Activated gamma-delta T cell treated with Interleukin-2 at 50 U/mL for 16 hours (primary cell): ENCODE results near the gene NPM1.
"Not testable (repeated sequence)": the region's sequence is repeated elsewhere in the genome, so short reads cannot be mapped to it uniquely, and the experiment has no call there.

ENCODE experiments used
- DNase-seq: peaks from one replicate; pipeline ENCODE4 v3.0.0-alpha.2; 2020

Gene NPM1, protein sequence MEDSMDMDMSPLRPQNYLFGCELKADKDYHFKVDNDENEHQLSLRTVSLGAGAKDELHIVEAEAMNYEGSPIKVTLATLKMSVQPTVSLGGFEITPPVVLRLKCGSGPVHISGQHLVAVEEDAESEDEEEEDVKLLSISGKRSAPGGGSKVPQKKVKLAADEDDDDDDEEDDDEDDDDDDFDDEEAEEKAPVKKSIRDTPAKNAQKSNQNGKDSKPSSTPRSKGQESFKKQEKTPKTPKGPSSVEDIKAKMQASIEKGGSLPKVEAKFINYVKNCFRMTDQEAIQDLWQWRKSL

DNA sequence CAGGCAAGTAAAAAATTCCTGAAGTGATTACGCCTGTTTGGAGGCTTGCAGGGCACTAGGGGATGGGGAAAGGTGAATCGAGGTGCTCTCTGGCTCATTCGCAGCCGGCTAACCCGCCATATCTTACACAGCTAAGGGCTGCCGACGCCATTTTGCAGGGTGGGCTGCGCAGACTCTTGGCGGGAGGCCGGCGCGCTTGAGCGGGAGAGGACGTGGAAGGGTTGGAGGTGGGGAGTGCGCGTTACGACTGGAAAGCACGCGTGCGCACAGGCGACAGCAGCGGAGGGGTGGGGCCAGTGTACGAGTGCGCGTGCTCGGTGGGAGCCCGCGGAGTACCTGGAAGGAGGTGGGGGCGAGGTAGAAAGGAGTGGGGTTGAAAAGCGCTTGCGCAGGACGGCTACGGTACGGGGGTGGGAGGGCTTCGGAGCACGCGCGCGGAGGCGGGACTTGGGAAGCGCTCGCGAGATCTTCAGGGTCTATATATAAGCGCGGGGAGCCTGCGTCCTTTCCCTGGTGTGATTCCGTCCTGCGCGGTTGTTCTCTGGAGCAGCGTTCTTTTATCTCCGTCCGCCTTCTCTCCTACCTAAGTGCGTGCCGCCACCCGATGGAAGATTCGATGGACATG lies at the start of gene NPM1:
Gene NPM1, plus strand, starts transcription at position 505 of the 625 bp plus-strand sequence. Its CDS starts 100 bp downstream, at position 605.
- DNase-seq = peak; percentile 97

DNA sequence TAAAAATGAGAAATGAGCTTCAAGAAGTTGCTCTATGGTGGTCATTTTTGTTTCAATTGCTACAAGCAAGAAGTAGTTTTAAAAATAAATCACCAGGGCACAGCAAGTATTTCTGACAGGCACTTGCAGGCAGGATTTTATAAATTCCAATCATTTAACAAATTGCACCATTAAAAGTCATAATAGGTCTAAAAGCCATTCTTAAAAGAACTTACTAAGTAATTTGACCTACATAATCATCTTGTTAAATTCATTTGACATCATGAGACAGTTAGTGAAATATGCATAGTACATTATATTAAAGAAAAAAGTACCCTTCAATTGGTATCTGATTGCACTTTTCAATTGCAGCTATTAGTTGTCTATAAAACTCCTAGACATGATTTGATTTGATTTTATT lies 47.6 kb upstream of the NPM1 start:
- no peak for DNase-seq

DNA sequence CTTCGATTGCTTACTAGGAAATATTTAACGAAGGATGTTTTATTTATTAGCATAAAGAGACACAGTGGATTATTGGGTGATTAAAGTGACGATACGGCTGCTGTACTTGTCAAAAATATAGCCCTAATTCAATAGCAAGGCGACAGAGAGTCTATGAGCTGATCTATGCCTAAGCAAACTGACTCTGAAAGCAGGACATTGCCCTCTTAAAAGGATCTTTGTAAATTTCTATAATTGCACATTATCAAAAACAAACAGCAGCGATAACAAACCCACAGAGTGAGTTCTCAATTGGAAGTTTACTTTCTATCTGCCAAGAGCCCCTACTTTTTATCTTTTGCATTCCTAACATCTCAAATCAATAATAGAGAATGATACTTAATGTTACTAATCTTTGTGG lies 47.2 kb upstream of the NPM1 start:
- no peak for DNase-seq

DNA sequence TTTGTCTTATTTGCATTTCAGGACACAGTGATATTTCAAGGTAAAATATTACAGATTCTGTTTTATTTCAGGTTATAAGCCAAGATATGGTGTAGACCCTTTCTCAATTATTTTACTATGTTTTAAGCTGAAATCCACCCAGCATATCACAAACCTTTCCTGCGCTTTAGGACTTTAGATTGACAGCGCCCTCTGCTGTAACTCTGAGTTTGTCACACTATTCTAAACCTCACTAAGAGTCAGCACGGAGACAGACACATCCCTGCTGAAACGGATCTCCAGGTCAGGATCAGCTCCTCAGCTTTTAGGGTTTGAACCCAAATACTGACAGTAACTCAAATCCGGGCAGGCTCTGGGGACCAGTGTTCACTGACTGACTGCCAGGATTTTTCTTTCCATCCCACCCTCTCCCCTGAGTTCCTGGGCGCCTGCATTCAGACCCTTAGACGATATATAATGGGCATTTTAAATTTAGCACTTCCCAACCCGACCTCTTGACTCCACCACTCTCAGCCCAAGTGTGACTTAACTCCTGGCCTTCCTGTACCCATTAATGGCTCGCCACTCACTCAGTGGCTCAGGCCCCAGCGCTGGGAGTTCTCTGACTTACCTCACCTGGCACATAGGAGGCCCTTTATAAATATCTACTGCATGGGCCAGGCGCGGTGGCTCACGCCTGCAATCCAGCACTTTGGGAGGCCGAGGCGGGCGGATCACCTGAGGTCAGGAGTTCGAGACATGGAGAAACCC lies 45.1 kb upstream of the NPM1 start:
- DNase-seq = no peak

DNA sequence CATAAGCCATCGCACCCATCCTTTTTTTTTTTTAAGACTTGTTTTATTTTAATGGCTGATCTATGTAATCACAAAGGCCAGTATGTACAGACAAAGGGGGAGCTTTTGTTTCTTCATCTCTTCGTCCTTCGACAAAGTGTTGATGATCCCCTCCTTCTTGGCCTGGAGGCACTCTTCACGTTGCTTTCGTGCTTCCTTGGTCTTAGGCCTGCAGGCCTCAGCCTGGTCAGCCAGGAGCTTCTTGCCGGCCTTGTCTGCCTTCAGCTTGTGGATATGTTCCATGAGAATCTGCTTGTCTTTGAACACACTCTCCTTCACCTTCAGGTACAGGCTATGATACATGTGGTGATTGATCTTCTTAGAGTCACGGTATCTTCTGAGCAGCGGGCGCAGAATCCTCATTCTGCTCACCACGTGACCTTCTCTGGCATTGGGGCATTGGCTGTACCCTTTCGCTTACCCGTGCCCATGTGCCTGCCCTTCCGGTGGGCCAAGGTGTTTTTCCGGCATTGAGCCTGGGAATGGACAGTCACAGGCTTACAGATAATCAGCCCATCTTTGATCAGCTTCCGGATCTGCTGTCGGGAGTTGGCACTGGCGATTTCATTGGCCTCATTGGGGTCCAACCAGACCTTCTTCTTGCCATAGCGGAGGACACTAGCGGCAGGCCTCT lies 42.6 kb upstream of the NPM1 start:
- no peak for DNase-seq

DNA sequence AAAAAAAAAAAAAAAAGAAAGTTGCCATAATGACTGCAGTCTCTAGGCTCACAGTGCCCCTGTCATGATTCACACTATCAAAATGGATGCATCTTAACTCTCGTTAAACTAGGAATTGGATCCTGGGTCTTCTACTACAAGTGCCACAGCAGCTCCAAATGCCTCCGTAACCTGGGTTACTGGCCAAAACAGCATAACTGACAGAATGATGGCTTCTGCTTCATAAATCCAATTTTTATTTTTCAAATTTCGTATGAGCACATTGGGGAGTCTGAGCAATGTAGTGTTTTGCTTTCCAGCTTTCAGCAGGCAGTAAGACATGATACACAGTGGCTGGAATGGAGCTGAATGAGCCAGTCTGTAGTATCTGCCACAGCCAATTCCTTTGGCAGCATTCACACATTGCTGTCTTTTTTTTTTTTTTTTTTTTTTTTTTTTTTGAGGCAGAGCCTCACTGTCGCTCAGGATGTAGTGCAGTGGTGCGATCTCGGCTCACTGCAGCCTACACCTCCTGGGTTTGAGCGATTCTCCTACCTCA lies 36.0 kb upstream of the NPM1 start:
- no peak for DNase-seq

DNA sequence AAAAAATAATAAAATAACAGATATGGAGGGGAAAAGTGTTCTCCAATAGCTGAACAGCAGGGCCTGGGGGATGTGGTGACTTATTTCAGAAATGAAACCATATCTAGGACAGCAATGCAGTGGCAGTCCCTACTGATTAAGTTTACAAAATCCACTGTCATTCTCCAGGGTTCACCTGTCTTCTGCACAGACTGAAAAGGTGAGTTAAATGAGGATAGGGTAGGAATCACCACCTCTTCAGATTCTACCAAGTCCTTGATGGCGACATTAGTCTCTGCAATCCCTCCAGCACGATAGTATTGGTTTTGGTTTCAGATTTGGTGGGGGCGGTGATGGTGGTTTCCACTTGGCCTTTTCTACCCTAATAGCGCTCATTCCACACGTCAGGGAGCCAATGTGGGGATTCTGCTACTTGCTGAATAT lies 32.3 kb upstream of the NPM1 start:
- DNase-seq = no peak

DNA sequence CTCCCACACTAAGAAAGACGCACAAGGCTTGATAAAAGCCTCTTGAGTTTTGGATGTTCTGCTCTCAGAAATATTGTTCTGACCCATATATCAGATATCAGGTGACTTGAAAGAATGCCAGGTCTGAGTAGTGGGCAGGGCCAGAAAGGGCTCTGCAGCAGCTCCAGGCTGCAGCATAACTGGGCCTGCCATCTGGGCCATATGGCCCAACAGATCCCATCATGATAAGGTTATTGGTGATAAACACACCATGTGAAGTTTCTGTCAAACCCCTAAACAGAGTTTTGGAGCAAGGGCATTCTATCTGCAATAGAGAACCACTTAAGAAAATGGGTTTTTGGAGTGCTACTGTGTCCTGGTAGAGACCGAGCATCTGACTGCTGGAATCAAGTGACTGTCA lies 29.8 kb upstream of the NPM1 start:
- DNase-seq = no peak

DNA sequence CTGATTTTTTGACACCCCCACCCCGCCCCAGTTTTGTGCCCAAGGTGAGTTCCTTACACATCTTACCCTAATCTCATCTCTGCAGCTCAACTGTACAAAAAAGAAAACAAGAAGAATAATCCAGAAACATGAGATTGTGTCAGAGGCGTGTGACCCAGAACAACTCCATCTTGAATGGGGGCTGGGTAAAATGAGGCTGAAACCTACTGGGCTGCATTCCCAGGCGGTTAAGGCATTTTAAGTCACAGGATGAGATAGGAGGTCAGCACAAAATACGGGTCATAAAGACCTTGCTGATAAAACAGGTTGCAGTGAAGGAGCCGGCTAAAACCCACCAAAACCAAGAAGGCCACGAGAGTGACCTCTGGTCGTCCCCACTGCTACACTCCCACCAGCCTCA lies 26.5 kb upstream of the NPM1 start:
- not testable (repeated sequence) for DNase-seq

DNA sequence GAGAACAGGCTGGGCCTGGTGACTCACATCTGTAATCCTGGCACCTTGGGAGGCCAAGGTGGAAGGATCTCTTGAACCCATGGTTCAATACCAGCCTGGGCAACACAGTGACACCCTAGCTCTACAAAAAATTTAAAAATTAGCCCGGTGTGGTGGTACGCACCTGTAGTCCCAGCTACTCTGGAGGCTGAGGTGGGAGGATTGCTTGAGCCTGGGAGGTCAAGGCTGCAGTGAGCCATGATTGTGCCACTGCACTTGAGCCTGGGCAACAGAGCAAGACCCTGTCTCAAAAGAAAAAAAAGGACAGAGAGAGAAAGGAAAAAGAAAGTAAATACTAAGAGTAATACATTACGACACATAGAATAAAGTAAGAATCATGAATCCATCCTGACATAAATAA lies 24.4 kb upstream of the NPM1 start:
- not testable (repeated sequence) for DNase-seq

DNA sequence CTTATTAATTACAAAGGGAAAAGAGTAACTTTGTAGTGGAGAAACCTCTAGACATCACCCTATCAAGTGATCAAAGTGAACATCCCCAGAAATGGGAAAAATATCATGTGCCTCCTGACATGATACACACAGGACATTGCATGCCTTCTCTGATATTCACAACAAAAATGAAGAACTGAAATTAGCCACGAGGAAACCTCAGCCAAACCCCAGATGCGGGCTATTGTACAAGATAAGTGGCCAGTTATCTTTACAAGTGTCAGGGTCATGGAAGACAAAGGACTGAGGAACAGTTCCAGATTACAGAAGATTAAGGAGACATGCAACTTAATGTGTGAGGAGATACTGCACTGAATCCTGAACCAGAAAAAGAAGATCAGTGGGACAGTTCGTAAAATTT lies 23.8 kb upstream of the NPM1 start:
- no peak for DNase-seq

DNA sequence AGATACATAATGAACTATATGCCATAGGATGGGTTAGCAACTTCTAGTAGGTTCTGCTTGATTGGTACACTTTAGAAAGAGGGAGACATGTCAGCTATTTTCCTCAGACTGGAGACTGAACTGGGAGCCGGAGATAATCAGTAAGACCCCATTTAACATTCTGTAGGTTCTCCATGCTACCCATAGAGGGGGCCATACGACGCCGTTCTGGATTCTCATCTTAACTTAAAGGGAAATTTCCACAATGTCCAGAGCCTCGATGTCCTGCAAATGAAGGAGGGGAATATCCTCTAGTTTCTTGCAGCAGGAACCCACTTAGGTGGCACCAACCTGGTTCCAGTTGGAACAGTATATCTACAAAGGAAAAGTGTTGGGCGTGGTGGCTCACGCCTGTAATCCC lies 22.3 kb upstream of the NPM1 start:
- no peak for DNase-seq

DNA sequence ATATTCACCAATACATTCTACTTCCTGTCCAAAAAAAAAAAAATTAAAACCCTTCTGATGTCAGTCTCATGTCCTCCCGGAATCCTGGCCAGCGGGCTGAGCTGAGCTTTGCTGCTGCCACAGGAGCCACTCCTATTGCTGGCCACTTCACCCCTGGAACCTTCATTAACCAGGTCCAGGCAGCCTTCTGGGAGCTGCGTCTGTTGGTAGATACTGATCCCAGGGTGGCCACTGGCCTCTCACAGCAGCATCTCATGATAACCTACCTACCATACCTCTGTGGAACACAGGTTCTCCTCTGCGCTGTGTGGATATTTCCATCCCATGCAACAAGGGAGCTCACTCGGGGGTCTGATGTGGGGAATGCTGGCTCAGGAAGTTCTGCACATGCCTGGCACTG lies 21.0 kb upstream of the NPM1 start:
- no peak for DNase-seq

DNA sequence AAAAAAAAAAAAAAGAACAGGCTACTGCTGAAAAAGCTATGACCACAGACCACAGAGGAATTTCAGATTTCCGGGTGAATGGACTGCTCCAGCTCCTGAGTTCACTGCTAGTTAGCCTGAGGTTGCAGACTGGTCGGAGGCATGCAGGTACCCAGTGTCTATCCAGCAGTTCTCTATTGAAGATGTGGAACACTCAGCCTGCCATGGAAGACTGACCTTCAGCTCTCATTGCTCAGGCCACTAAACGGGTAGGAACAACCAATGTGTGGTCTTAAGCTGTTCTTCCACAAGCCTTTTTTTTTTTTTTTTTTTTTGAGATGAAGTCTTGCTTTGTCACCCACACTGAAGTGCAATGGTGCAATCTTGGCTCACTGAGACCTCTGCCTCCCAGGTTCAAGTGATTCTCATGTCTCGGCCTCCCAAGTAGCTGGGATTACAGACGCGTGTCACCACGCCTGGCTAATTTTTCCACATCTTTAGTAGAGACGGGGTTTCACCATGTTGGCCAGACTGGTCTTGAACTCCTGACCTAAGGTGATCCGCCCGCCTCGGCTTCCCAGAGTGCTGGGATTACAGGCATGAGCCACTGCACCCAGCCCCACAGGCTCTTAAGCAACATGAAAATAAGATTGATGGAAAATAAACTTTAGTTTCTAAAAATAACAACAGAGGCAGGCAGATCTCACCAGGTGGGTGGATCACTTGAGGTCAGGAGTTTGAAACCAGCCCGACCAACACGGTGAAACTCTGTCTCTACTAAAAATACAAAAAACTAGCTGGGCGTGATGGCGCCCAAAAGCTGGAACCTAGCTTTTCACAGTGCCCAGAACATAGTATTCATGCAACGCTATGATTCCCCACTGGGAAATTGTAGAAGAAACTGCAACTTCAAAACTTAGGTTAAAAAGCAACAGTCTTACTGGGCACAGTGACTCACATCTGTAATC lies 20.0 kb upstream of the NPM1 start:
- DNase-seq = no peak

DNA sequence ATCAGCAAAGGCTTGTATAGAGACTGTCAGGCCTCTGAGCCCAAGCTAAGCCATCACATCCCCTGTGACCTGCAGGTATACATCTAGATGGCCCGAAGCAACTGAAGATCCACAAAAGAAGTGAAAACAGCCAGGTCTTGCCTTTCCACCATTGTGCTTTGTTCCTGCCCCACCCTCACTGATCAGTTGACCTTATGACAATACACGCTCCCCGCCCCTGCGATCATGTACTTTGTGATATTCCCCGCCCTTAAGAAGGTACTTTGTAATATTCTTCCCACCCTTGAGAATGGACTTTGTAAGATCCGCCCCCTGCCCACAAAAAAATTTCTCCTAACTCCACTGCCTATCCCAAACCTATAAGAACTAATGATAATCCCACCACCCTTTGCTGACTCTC lies 18.6 kb upstream of the NPM1 start:
- no peak for DNase-seq

DNA sequence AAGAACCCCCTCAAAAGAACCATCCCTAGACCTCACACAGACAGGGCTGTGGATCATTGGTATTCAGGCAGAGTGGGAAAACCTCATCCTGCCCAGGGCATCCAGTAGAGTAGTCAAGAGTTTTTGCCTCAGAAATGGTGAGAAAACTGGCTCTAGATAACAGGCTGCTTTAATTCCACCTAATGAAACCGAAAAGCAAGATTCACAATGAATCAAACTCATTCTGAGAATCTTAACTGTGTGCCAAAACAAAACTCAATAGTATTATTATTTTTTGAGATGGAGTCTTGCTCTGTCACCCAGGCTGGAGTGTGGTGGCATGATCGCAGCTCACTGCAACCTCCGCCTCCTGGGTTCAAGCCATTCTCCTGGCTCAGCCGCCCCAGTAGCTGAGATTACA lies 17.8 kb upstream of the NPM1 start:
- DNase-seq = no peak

DNA sequence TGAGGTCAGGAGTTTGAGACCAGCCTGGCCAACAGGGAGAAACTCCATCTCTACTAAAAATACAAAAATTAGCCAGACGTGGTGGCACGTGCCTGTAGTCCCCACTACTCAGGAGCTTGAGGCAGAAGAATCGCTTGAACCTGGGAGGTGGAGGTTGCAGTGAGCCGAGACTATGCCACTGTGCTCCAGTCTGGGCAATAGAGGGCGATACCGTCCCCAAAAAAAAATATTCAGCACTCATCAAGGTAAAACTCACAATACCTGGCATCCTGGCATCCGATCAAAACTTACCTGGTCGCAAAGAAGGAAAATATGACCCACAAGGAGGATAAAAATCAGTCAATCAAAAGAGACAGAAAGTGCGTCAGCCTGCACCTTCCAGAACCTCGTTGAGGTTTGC lies 16.8 kb upstream of the NPM1 start:
- not testable (repeated sequence) for DNase-seq

DNA sequence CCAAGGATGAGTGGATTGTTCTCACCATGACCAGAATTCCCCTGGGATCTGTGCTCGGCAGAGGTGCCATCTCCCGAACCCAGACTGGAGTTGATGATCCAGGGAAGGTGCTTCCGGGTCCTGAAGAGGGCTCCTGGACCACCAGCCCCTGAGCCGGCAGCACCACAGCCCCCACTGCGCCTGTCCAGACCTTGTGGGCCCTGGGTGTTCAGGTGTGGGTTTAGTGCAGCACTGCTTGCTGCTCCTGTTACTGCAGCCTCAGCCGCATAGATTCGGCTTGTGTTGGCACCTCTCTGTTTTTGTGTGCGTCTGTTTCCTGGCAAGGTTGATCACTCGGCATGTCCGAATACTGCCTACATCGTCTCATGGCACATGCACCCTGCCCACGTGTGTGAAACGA lies 16.3 kb upstream of the NPM1 start:
- no peak for DNase-seq

DNA sequence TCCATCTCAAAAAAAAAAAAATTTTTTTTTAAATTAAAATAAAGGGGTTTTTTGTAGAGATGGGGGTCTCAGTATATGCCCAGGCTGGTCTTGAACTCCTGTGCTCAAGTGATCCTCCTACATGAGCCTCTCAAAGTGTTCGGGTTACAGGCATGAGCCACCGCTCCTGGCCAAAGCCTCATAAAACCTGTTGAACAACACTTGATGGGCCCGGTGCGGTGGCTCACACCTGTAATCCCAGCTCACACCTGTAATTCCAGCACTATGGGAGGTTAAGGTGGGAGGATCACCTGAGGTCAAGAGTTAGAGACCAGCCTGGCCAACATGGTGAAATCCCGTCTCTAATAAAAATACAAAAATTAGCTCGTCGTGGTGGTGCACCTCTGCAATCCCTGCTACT lies 7.7 kb upstream of the NPM1 start:
- DNase-seq = no peak

DNA sequence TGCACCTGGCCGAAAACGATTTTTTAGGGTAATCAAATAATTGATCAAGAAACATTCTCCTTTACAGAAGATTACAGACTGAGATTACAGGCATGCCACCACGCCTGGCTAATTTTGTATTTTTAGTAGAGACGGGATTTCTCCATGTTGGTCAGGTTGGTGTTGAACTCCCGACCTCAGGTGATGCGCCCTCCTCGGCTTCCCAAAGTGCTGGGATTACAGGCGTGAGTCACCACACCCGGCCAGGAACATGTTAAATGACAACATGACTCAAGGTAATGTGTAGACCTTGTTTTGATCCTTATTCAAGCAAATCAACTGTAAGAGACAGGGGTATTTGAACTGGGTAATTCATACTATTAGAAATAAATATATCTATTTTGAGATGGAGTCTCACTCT lies 3.2 kb upstream of the NPM1 start:
- not testable (repeated sequence) for DNase-seq

DNA sequence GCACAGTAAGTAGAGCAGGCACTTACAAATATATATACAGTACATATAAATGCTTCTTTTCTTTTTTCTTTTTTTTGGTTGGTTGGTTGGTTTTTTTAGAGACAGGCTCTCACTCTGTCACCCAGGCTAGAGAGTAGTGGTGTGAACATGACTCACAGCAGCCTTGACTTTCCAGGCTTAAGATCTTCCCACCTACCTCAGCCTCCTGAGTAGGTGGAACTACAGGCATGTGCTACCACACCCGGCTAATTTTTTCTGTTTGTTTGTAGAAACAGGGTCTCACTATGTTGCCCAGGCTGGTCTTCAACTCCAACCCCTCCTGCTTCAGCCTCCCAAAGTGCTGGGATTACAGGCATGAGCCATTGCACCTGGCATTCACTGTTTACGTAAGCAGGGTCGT lies 2.6 kb upstream of the NPM1 start:
- not testable (repeated sequence) for DNase-seq

DNA sequence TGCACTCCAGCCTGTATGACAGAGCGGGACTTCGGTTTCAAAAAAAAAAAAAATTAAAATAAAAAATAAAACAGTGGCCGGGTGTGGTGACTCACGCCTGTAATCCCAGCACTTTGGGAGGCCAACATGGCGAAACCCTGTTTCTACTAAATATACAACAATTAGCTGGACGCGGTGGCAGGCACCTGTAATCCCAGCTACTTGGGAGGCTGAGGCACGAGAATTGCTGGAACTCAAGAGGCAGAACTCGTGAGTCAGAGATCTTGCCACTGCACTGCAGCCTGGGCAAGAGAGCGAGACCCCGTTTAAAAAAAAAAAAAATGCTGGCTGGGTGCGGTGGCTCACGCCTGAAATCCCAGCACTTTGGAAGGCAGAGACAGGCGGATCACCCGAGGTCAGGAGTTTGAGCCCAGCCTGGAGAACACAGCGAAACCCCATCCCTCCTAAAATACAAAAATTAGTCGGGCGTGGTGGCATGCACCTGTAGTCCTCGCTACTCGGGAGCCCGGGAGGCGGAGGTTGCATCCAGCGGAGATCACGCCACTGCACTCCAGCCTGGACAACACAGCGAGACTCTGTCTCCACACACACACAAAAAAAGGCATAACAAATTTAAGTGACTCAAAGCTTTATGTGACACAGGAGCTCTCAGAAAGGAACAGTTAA lies 1.5 kb upstream of the NPM1 start:
- DNase-seq = no peak
